ENCODE data around the gene IRF8.

- TF ChIP-seq POLR2A (IDR thresholded peaks at IDR 0.05), result no peak
- no peak for TF ChIP-seq CTCF (IDR thresholded peaks at IDR 0.05)
Observed at GRCh38 chr16:85897382-85897781, 1.6 kb upstream of the IRF8 start.
